DMS79 (cell line): ENCODE results near the gene FAAP24.
"Not testable (repeated sequence)": the region's sequence is repeated elsewhere in the genome, so short reads cannot be mapped to it uniquely, and the experiment has no call there.

Experiments
- DNase-seq: peaks from one replicate; lab custom pipeline; 2025; lab: John Stamatoyannopoulos, UW

The FAAP24 gene

GRCh38 chr19:32971715-32972540 lies at the start of gene FAAP24, which contains the start of gene CEP89:
TSS of gene FAAP24 (plus strand) at chr19:32972242. CDS start at chr19:32973197, 955 bp downstream.
TSS of gene CEP89 (minus strand) at chr19:32971958. CDS start at chr19:32971874, 84 bp downstream.
- peak; percentile 98 for DNase-seq

GRCh38 chr19:32924200-32924599 lies 47.8 kb upstream of the FAAP24 start:
- DNase-seq = no peak

GRCh38 chr19:32928806-32929205 lies 43.2 kb upstream of the FAAP24 start:
- DNase-seq = no peak

- no peak for DNase-seq
Observed at GRCh38 chr19:32930567-32930966, 41.5 kb upstream of the FAAP24 start.

- no peak for DNase-seq
Observed at GRCh38 chr19:32933571-32933970, 38.5 kb upstream of the FAAP24 start.

- DNase-seq = no peak
Observed at GRCh38 chr19:32935629-32936028, 36.4 kb upstream of the FAAP24 start.

DNA sequence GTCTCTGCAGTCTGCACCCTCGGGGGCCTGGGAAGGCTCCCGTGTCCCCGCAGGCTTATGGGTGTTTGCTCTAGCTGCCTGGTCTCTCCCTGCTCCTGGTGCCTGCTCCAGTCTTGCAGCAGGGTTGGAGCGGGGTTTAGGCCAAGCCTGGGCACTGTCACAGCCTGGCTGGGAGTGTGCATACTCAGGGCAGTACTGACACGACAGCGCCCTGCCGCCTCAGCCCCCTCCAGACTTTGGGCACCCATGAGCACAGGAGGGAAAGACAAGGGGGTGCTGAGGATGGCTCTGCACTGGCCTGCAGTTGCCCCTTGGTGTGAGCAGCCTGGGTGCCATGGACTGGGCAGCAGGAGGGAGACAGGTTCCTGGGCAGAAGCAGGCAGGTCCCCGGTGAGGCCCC lies 36.0 kb upstream of the FAAP24 start:
- no peak for DNase-seq

DNA sequence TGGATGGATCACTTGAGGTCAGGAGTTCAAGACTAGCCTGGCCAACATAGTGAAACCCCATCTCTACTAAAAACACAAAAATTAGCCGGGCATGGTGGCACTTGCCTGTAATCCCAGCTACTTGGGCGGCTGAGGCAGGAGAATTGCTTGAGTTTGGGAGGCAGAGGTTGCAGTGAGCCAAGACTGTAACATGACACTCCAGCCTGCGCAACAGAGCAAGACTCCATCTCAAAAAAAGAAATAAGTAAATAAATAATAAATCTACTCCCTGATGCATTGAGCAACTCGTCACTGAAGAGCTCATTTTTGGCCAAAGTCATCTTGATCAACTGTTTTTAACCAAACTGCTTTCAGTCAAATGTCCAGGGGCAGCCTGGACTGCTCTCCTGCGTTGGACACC lies 30.8 kb upstream of the FAAP24 start:
- DNase-seq = not testable (repeated sequence)

DNA sequence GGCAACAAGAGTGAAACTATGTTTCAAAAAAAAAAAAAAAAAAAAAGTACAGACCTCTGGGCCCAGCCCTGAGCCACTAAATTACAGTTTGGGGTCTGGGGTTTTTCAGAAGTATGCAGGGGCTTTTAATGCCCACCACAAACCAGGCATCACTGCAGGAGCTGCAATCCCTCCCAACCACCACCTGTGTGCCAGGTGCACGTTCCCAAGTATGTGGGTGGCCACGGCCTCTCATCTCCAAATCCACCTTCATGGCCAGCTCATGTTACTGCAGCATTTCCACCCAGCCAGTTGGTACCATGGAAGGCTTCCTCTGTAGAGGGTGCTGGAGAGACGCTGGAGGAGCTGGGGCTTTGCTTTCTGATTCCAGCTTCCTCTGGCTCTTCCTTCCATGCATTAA lies 26.8 kb upstream of the FAAP24 start:
- no peak for DNase-seq

GRCh38 chr19:32966750-32967149 lies 5.3 kb upstream of the FAAP24 start:
- no peak for DNase-seq

GRCh38 chr19:32969549-32969948 lies 2.5 kb upstream of the FAAP24 start:
- DNase-seq = no peak

DNA sequence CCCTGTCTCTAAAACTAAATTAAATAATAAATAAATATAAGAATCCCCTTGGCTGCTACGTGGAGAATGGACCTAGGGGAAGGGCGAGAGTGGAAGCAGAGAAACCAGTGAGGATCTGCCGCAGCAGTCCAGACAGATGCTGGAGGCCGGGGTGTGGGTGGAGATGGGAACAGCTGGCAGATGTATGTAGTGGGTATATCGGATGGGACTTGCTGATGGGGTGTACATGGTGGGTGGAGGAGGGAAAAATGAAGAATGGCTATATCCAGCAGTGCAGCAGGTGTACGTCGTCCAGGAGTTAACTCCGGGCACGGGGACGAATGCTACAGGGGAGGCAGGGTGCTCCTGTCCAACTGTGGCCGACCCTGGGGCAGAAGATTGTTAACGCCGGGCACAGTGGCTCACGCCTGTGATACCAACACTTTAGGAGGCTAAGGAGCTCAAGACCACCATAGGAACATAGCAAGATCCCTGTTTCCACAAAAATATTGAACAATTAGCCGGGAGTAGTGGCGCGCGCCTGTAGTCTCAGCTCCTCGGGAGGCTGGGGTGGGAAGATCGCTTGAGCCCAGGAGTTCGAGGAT lies 938 bp upstream of the FAAP24 start:
- no peak for DNase-seq

GRCh38 chr19:32976223-32976805 lies 4.3 kb downstream of the FAAP24 start:
- peak; percentile 48 for DNase-seq

DNA sequence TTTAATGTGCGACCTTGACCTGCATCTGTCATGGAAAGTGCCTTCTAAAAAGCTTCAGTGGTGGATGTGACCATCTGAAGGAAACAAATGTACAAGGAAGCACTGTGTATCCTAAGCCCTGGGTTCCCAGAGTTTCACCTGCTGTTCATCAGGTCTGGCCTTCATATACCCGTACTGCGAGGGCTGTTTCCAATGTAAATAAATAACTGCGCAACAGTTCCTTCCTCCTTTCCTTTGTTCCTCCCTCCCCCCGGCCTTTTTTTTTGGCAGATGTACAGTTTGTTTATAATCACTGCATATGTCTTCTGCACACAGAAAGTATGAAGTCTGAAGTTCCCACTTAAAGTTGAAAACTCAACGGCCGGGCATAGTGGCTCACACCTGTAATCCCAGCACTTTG lies 5.2 kb downstream of the FAAP24 start:
- no peak for DNase-seq

GRCh38 chr19:32977813-32978212 lies 5.8 kb downstream of the FAAP24 start:
- not testable (repeated sequence) for DNase-seq

- not testable (repeated sequence) for DNase-seq
Observed at GRCh38 chr19:32979807-32980206, 7.8 kb downstream of the FAAP24 start.

- not testable (repeated sequence) for DNase-seq
Observed at GRCh38 chr19:32982488-32982887, 10.4 kb downstream of the FAAP24 start.

GRCh38 chr19:32988254-32988653 lies 16.2 kb downstream of the FAAP24 start:
- DNase-seq = not testable (repeated sequence)

DNA sequence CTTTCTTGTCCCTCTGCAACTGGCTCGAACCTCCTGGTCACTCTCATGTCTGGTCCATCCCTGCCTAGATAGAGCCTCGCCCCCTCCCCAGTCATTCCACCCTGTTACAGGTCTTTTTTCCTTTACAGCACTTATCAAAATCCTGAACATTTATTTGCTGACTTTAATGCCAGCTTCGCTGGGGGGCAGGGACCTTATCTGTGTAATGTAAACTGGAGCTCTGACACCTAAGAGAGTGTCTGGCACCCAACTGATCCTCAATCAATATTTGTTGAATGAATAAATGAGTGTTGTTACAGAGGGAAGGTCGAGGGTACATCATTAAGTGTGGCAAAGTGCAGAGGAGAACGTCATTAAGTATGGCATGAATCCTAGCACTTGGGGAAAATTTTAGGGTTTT lies 16.7 kb downstream of the FAAP24 start:
- no peak for DNase-seq

DNA sequence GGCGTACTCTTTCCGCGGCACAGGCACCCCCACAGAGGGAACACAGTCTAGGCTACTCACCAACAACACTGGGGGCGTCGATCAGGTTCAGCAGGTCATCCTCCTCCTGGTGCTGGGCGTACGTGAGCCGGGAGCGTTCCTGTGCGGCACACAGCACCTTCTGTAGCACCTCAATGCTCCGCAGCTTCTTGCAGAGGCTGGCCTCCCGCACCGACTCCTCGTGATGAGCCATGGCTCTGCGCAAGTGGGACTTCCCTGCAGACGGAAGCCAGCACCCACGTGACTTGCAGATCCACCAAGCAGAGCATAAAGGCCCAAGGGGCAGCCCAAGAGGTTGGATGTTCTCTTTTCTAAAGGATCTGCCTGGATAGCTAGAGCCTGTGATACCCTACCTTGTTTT lies 23.9 kb downstream of the FAAP24 start:
- not testable (repeated sequence) for DNase-seq

DNA sequence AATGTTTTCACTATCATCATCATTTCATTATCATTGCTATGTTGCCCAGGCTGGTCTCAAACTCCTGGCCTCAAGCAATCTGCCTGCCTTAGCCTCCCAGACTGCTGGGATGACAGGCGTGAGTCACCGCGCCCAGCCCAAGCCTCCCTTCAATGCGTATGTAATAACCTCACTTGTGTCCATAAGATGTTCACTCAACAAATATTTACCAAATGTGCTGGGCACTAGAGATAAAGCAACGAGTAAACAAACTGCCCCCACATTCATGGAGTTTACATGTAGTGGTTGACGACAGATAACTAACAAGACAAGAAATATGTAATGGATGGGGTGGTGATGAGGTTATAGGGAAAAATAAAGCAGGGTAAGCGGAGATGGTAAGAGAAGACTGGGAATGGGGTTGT lies 25.0 kb downstream of the FAAP24 start:
- DNase-seq = not testable (repeated sequence)

- no peak for DNase-seq
Observed at GRCh38 chr19:32997716-32998355, 25.8 kb downstream of the FAAP24 start.

- no peak for DNase-seq
Observed at GRCh38 chr19:32998722-32999121, 26.7 kb downstream of the FAAP24 start.
